Liver (tissue), 9 donors: ENCODE measurements around the gene NDUFAF8. TPM values are rescaled to one million over a fixed set of nuclear protein-coding genes. Genes with fewer than 3 reads are reported as not detected.

ENCODE experiments used
- DNase-seq: peaks from one replicate; pipeline ENCODE4 v3.0.0-alpha.2; 2017; ENCODE audit warnings: low spot score
- H3K27ac ChIP-seq, 2 donors: one replicate each; pipeline ENCODE4 v1.7.0; 2013; ENCODE audit warnings: inconsistent platforms in 2 of 2, low read length in 2 of 2, control low read depth in 1 of 2, low read depth in 1 of 2, mild to moderate bottlenecking in 1 of 2
- H3K27me3 ChIP-seq, 4 donors: one replicate each; pipeline versions ENCODE4 v1.6.1 to v1.7.0; 2013; ENCODE audit warnings: low read length in 3 of 4, inconsistent platforms in 1 of 4, mild to moderate bottlenecking in 1 of 4, moderate library complexity in 1 of 4; ENCODE audit not compliant: control insufficient read depth in 4 of 4, insufficient read depth in 4 of 4
- H3K36me3 ChIP-seq, 4 donors: one replicate each; pipeline versions ENCODE4 v1.6.1 to v1.7.0; 2013; ENCODE audit warnings: low read length in 3 of 4, mild to moderate bottlenecking in 3 of 4, low read depth in 1 of 4, moderate library complexity in 1 of 4; ENCODE audit not compliant: control insufficient read depth in 4 of 4, insufficient read depth in 3 of 4
- H3K4me1 ChIP-seq, 4 donors: one replicate each; pipeline versions ENCODE4 v1.6.1 to v1.7.0; 2013; ENCODE audit warnings: low read length in 3 of 4, mild to moderate bottlenecking in 3 of 4, moderate library complexity in 1 of 4; ENCODE audit not compliant: control insufficient read depth in 4 of 4, insufficient read depth in 4 of 4
- H3K4me3 ChIP-seq, 3 donors: one replicate each; pipeline versions ENCODE4 v1.6.1 to v1.7.0; 2013; ENCODE audit warnings: low read length in 3 of 3, control low read depth in 1 of 3, low read depth in 1 of 3, mild to moderate bottlenecking in 1 of 3
- H3K9ac ChIP-seq, 2 donors: one replicate each; pipeline ENCODE4 v1.7.0; 2013; ENCODE audit warnings: low read length in 2 of 2, mild to moderate bottlenecking in 2 of 2, moderate library complexity in 2 of 2, control low read depth in 1 of 2, low read depth in 1 of 2
- H3K9me3 ChIP-seq, 4 donors: one replicate each; pipeline versions ENCODE4 v1.6.1 to v1.7.0; 2013; ENCODE audit warnings: low read length in 3 of 4; ENCODE audit not compliant: control insufficient read depth in 4 of 4
- EGR1 ChIP-seq, 2 donors: IDR thresholded peaks; 2 replicates each; pipeline ENCODE4 v1.6.1; 2016 to 2018; ENCODE audit warnings: antibody characterized with exemption in 2 of 2, low read depth in 2 of 2
- FOXA1 ChIP-seq: IDR thresholded peaks from 2 replicates; pipeline ENCODE4 v1.6.1; 2016; ENCODE audit warnings: antibody characterized with exemption
- FOXA2 ChIP-seq: IDR thresholded peaks from 2 replicates; pipeline ENCODE4 v1.6.1; 2016; ENCODE audit warnings: antibody characterized with exemption
- GABPA ChIP-seq, 2 donors: IDR thresholded peaks in 1 of 2; conservative IDR thresholded peaks in 1 of 2; 2 replicates each; pipeline ENCODE4 v1.6.1; 2016; ENCODE audit warnings: antibody characterized with exemption in 2 of 2, mild to moderate bottlenecking in 1 of 2, moderate library complexity in 1 of 2
- HNF4A ChIP-seq, 2 donors: conservative IDR thresholded peaks; 2 replicates each; pipeline ENCODE4 v1.6.1; 2016; ENCODE audit warnings: antibody characterized with exemption in 2 of 2, mild to moderate bottlenecking in 2 of 2
- JUND ChIP-seq, 2 donors: IDR thresholded peaks; 2 replicates each; pipeline ENCODE4 v1.6.1; 2016; ENCODE audit warnings: antibody characterized with exemption in 2 of 2
- NR2F2 ChIP-seq: IDR thresholded peaks from 2 replicates; pipeline ENCODE4 v1.6.1; 2016; ENCODE audit warnings: antibody characterized with exemption
- RXRA ChIP-seq, 2 donors: IDR thresholded peaks; 2 replicates each; pipeline ENCODE4 v1.6.1; 2017 to 2018; ENCODE audit warnings: antibody characterized with exemption in 2 of 2, mild to moderate bottlenecking in 1 of 2
- SP1 ChIP-seq: IDR thresholded peaks from 2 replicates; pipeline ENCODE4 v1.6.1; 2018; ENCODE audit warnings: antibody characterized with exemption, mild to moderate bottlenecking
- YY1 ChIP-seq: IDR thresholded peaks from 2 replicates; pipeline ENCODE4 v1.6.1; 2016; ENCODE audit warnings: antibody characterized with exemption, mild to moderate bottlenecking
- WGBS: extraction: QIAGEN DNeasy Blood & Tissue Kit; methylation state at CpG from one replicate; pipeline ENCODE4 v1.1.7; 2013; 5-methylcytosine and 5-hydroxymethylcytosine counted together
- polyA plus RNA-seq, 2 donors: library from polyadenylated mRNA; stranded (reverse) in 1 of 2; unstranded in 1 of 2; fragments of 200-250 nt in 1 of 2; fragments of >200 nt in 1 of 2; fragmentation: Nextera tagmentation in 1 of 2; extraction: Ambion mirVana in 1 of 2; gene quantifications; one replicate each; pipeline versions ENCODE4 v1.2.1 to v1.2.3, GENCODE V29; 2013 to 2015
- total RNA-seq, 2 donors: library from RNA; depleted of rRNA; stranded (reverse); fragments of >200 nt; gene quantifications; one replicate each; pipeline ENCODE4 v1.2.3, GENCODE V29; 2014
- TF ChIP-seq, protein P1 (sequence below): fragments of 150-350 bp; IDR thresholded peaks from 2 replicates; pipeline ENCODE4 v1.5.1; 2017; ENCODE audit warnings: improper control_type of control experiment, low read depth, low read length; ENCODE audit not compliant: missing input control
- TF ChIP-seq, protein P2 (sequence below): IDR thresholded peaks from 2 replicates; pipeline ENCODE4 v1.6.1; 2016; ENCODE audit warnings: antibody characterized with exemption
- TF ChIP-seq, protein P3 (sequence below): IDR thresholded peaks from 2 replicates; pipeline ENCODE4 v1.6.1; 2016; ENCODE audit warnings: antibody characterized with exemption
- TF ChIP-seq, protein P4 (sequence below): IDR thresholded peaks from 2 replicates; pipeline ENCODE4 v1.6.1; 2016; ENCODE audit warnings: antibody characterized with exemption
- donor health status: healthy.
- donor health status: healthy.
- donor health status: healthy.
- donor health status: healthy.
- donor health status: healthy.

Gene NDUFAF8
- total and polyA plus RNA-seq, 4 donors = 8.3 to 67.4 (median 15.5) TPM

DNA sequence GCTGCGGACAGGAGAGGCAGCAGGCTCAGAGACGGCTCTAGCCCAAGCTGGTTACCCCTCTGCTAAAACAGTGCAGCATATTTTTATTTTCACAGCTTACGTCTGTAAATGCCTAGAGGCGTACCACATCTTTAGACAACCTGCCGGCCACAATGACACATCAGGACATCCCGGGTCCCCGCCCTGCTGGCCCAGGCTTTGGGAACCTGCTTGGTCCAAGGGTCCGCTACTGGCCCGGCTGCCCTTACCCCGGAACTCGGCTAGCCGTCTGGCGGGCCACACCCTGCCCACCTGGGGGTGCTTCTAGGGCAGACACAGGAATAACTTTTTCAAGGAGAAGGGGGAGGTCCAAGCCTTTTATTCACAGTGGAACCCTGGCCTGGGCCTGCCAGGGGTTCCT is 20.7 kb upstream of the NDUFAF8 start:
- Histone ChIP-seq H3K9ac (no peak overlapping the region), H3K9me3 (no peaks in the 10 kb centered on the region), H3K27ac (no peak overlapping the region), H3K4me3 (no peak overlapping the region), H3K4me1 (peaks cover 7 to 18% (median 11%) of the 10 kb centered on the region in 4 donors), H3K27me3 (no peaks in the 10 kb centered on the region), H3K36me3 (no peaks in the 10 kb centered on the region)
- TF ChIP-seq EGR1 (IDR thresholded peaks at IDR 0.05; ENCODE audit: low read depth in 2 of 2) (no peak), HNF4A (conservative IDR thresholded peaks at IDR 0.05) (no peak), RXRA (IDR thresholded peaks at IDR 0.05) (no peak), YY1 (no peak), SP1 (no peak), GABPA (IDR thresholded peaks at IDR 0.05 in 1 of 2, conservative IDR thresholded peaks at IDR 0.05 in 1 of 2) (no peak), FOXA2 (no peak)
- TF ChIP-seq, protein P1, sequence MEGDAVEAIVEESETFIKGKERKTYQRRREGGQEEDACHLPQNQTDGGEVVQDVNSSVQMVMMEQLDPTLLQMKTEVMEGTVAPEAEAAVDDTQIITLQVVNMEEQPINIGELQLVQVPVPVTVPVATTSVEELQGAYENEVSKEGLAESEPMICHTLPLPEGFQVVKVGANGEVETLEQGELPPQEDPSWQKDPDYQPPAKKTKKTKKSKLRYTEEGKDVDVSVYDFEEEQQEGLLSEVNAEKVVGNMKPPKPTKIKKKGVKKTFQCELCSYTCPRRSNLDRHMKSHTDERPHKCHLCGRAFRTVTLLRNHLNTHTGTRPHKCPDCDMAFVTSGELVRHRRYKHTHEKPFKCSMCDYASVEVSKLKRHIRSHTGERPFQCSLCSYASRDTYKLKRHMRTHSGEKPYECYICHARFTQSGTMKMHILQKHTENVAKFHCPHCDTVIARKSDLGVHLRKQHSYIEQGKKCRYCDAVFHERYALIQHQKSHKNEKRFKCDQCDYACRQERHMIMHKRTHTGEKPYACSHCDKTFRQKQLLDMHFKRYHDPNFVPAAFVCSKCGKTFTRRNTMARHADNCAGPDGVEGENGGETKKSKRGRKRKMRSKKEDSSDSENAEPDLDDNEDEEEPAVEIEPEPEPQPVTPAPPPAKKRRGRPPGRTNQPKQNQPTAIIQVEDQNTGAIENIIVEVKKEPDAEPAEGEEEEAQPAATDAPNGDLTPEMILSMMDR = no peak
- TF ChIP-seq, protein P2, sequence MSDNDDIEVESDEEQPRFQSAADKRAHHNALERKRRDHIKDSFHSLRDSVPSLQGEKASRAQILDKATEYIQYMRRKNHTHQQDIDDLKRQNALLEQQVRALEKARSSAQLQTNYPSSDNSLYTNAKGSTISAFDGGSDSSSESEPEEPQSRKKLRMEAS = no peak
- TF ChIP-seq, protein P3, sequence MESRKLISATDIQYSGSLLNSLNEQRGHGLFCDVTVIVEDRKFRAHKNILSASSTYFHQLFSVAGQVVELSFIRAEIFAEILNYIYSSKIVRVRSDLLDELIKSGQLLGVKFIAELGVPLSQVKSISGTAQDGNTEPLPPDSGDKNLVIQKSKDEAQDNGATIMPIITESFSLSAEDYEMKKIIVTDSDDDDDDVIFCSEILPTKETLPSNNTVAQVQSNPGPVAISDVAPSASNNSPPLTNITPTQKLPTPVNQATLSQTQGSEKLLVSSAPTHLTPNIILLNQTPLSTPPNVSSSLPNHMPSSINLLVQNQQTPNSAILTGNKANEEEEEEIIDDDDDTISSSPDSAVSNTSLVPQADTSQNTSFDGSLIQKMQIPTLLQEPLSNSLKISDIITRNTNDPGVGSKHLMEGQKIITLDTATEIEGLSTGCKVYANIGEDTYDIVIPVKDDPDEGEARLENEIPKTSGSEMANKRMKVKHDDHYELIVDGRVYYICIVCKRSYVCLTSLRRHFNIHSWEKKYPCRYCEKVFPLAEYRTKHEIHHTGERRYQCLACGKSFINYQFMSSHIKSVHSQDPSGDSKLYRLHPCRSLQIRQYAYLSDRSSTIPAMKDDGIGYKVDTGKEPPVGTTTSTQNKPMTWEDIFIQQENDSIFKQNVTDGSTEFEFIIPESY = no peak
- 91% methylated on average over 13 of the region's 13 CpGs for WGBS
- no peak for DNase-seq

DNA sequence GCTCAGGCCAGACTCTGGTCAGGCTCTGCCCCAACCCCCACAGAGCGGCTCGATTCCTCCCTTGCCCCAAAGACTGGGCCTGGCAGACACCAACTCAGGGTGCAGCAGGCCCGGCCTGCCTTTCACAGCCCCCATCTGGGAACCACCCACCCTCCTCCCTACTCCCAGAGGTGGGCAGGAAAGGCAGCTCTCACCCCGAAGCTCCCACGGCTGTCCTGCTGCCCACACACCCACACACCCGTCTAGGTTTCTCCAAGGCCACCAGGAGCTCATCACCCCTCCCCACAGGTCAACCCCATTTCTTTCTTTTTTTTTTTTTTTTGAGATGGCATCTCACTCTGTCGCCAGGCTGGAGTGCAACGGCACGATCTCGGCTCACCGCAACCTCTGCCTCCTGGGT is 20.1 kb upstream of the NDUFAF8 start:
- no peak overlapping the region for H3K27ac ChIP-seq
- peaks cover 10 to 23% (median 13%) of the 10 kb centered on the region in 4 donors for H3K4me1 ChIP-seq
- WGBS = 97% methylated on average over 11 of the region's 11 CpGs
- no peak overlapping the region for H3K4me3 ChIP-seq
- no peak overlapping the region for H3K9ac ChIP-seq
- no peaks in the 10 kb centered on the region for H3K27me3 ChIP-seq
- H3K36me3 ChIP-seq = no peaks in the 10 kb centered on the region
- DNase-seq = no peak
- TF ChIP-seq JUND (IDR thresholded peaks at IDR 0.05) = no peak
- TF ChIP-seq FOXA1 = no peak
- TF ChIP-seq, protein P4, sequence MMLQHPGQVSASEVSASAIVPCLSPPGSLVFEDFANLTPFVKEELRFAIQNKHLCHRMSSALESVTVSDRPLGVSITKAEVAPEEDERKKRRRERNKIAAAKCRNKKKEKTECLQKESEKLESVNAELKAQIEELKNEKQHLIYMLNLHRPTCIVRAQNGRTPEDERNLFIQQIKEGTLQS = no peak
- no peak for TF ChIP-seq FOXA2
- TF ChIP-seq, protein P3 = no peak
- TF ChIP-seq NR2F2 = no peak
- no peak for TF ChIP-seq GABPA (IDR thresholded peaks at IDR 0.05 in 1 of 2, conservative IDR thresholded peaks at IDR 0.05 in 1 of 2)
- no peak for TF ChIP-seq HNF4A (conservative IDR thresholded peaks at IDR 0.05)
- H3K9me3 ChIP-seq = no peaks in the 10 kb centered on the region
